Thyroid gland (tissue), 4 donors: ENCODE results near the gene BAD.

Experiments
- POLR2A ChIP-seq, 2 donors: fragments of 450-650 bp; IDR thresholded peaks; one replicate each; pipeline ENCODE4 v1.6.1; 2017; ENCODE audit warnings: antibody characterized with exemption in 2 of 2, mild to moderate bottlenecking in 2 of 2, moderate library complexity in 1 of 2
- TF ChIP-seq, protein P1 (sequence below), 6 experiments: fragments of 200-600 bp in 3 of 6; fragments of 450-650 bp in 3 of 6; sonication (generic) in 3 of 6; IDR thresholded peaks; one replicate each; pipeline ENCODE4 v1.5.1; 2016 to 2019; ENCODE audit warnings: antibody characterized with exemption in 6 of 6, mild to moderate bottlenecking in 2 of 6, inconsistent platforms in 1 of 6, moderate library complexity in 1 of 6

DNA sequence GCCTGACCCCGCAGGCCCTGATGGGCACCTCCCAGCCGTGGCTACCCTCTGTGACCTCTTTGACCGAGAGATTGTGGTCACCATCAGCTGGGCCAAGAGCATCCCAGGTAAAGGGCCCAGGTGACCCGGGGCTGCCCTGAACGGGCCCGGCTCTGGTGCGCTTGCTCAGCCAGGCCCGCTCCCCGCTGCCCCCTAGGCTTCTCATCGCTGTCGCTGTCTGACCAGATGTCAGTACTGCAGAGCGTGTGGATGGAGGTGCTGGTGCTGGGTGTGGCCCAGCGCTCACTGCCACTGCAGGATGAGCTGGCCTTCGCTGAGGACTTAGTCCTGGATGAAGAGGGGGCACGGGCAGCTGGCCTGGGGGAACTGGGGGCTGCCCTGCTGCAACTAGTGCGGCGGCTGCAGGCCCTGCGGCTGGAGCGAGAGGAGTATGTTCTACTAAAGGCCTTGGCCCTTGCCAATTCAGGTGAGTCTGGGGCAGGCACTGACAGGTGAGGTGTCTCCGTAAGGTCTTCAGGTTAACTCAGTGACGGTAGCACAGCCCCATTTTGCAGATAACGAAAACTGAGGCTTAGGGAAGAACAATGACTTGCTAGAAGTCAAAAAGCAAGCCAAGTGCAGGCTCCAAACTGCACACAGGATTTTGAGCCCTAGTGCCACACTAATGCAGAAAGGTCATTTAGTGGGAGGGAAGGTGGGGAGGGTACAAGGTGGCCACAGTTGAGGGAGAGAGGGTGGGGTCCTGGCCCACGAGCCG, 30.5 kb upstream of the BAD start:
- TF ChIP-seq POLR2A (IDR thresholded peaks at IDR 0.05): no peak
- TF ChIP-seq, protein P1, sequence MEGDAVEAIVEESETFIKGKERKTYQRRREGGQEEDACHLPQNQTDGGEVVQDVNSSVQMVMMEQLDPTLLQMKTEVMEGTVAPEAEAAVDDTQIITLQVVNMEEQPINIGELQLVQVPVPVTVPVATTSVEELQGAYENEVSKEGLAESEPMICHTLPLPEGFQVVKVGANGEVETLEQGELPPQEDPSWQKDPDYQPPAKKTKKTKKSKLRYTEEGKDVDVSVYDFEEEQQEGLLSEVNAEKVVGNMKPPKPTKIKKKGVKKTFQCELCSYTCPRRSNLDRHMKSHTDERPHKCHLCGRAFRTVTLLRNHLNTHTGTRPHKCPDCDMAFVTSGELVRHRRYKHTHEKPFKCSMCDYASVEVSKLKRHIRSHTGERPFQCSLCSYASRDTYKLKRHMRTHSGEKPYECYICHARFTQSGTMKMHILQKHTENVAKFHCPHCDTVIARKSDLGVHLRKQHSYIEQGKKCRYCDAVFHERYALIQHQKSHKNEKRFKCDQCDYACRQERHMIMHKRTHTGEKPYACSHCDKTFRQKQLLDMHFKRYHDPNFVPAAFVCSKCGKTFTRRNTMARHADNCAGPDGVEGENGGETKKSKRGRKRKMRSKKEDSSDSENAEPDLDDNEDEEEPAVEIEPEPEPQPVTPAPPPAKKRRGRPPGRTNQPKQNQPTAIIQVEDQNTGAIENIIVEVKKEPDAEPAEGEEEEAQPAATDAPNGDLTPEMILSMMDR (IDR thresholded peaks at IDR 0.05): no peak
